Measurements from ENCODE around the gene GALR1.
"Not testable (repeated sequence)": the region's sequence is repeated elsewhere in the genome, so short reads cannot be mapped to it uniquely, and the experiment has no call there.

Gene GALR1

DNA sequence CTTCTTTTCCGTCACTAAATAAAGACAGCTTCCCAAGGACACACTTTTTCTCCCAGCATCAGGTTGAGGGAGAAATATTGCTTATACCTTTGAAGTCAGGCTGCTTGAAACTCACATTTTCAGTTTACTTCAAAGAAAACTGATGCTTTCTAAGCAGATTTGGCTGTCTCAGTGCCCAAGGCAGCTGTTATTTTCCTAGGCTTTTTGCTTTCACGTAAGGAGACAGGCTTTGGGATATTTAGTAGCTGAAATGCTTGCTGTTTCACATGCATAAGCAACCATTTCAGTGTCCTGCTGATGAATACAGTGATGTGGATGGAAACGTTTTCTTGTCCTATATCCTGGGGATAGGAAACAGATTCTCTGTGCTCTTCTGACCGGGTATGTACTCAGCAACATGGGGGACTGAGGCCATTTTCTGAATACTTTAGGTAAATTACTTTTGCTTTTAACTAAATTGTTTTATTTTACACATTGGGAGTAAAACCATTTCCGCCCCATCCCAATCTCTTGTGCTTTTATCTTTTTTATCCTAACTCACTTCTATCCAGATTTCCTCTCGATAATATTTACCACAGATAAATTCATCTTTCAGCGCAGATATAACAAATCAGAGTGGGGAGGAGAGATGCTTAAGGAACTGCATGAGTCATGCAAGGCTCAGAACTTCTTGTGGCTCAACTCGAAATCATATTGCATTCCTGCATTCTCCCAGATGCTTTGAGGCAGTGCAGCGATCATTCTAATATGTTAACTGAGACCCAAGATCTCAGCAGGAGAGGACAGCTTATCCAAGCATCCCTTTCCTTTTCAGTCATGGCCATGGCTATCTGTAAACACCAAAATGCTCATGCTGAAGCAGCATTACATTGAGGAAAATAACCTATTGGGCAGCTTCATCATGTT, 22.2 kb downstream of the GALR1 start:
- TF ChIP-seq, protein P1, sequence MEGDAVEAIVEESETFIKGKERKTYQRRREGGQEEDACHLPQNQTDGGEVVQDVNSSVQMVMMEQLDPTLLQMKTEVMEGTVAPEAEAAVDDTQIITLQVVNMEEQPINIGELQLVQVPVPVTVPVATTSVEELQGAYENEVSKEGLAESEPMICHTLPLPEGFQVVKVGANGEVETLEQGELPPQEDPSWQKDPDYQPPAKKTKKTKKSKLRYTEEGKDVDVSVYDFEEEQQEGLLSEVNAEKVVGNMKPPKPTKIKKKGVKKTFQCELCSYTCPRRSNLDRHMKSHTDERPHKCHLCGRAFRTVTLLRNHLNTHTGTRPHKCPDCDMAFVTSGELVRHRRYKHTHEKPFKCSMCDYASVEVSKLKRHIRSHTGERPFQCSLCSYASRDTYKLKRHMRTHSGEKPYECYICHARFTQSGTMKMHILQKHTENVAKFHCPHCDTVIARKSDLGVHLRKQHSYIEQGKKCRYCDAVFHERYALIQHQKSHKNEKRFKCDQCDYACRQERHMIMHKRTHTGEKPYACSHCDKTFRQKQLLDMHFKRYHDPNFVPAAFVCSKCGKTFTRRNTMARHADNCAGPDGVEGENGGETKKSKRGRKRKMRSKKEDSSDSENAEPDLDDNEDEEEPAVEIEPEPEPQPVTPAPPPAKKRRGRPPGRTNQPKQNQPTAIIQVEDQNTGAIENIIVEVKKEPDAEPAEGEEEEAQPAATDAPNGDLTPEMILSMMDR (IDR thresholded peaks at IDR 0.05; ENCODE audit: insufficient read depth, low read length) = no peak
- TF ChIP-seq, protein P2, sequence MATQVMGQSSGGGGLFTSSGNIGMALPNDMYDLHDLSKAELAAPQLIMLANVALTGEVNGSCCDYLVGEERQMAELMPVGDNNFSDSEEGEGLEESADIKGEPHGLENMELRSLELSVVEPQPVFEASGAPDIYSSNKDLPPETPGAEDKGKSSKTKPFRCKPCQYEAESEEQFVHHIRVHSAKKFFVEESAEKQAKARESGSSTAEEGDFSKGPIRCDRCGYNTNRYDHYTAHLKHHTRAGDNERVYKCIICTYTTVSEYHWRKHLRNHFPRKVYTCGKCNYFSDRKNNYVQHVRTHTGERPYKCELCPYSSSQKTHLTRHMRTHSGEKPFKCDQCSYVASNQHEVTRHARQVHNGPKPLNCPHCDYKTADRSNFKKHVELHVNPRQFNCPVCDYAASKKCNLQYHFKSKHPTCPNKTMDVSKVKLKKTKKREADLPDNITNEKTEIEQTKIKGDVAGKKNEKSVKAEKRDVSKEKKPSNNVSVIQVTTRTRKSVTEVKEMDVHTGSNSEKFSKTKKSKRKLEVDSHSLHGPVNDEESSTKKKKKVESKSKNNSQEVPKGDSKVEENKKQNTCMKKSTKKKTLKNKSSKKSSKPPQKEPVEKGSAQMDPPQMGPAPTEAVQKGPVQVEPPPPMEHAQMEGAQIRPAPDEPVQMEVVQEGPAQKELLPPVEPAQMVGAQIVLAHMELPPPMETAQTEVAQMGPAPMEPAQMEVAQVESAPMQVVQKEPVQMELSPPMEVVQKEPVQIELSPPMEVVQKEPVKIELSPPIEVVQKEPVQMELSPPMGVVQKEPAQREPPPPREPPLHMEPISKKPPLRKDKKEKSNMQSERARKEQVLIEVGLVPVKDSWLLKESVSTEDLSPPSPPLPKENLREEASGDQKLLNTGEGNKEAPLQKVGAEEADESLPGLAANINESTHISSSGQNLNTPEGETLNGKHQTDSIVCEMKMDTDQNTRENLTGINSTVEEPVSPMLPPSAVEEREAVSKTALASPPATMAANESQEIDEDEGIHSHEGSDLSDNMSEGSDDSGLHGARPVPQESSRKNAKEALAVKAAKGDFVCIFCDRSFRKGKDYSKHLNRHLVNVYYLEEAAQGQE (IDR thresholded peaks at IDR 0.05; ENCODE audit: insufficient replicate concordance, low read depth) = no peak
- TF ChIP-seq GABPA (IDR thresholded peaks at IDR 0.05; ENCODE audit: low read depth) (no peak), SPI1 (IDR thresholded peaks at IDR 0.05; ENCODE audit: borderline replicate concordance, low read depth) (no peak), POLR2AphosphoS5 (IDR thresholded peaks at IDR 0.05; ENCODE audit: low read depth) (no peak)
- Histone ChIP-seq H3K27me3 (ENCODE audit: insufficient read depth, poor library complexity, severe bottlenecking) (peaks cover 10% of the 10 kb centered on the region), H3K27ac (replicated peaks) (no peak overlapping the region), H3K4me3 (replicated peaks; ENCODE audit: insufficient read depth, low read length) (no peak overlapping the region)
- DNase-seq (ENCODE audit: low read depth in 1 of 2, low spot score in 1 of 2) = no peak

DNA sequence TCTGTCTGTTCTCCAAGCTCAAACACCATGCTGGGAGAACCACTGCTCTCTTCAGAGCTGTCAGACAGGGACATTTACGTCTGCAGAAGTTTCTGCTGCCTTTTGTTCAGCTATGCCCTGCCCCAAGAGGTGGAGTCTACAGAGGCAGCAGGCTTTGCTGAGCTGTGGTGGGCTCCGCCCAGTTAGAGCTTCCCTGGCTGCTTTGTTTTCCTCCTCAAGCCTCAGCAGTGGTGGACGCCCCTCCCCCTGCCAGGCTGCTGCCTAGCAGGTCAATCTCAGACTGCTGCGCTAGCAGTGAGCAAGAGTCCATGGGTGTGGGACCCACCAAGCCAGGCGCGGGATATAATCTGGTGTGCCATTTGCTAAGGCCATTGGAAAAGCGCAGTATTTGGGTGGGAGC, 41.2 kb downstream of the GALR1 start:
- H3K4me3 ChIP-seq (replicated peaks; ENCODE audit: insufficient read depth, low read length); DNase-seq (ENCODE audit: low read depth in 1 of 2, low spot score in 1 of 2); H3K27me3 ChIP-seq (ENCODE audit: insufficient read depth, poor library complexity, severe bottlenecking): not testable (repeated sequence)

DNA sequence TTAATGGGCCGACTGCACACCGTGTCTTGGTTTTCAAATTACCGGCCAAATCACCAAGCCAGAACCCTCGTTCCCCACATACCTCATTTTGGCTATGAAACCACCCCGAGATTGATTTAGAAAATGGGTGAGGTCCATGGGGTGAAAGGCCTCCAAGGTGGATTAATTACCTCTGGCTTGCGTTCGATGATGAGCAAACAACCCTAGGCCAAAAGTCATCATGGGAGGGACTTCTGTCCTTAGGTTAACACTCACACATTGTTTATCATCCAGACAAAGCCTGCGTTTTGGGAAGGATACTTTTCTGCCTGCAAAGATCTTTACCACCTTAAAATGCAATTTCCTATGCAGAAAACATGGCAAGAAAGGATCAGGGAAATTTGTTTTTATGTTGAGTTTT, 48.5 kb downstream of the GALR1 start:
- H3K4me3 ChIP-seq (replicated peaks; ENCODE audit: insufficient read depth, low read length) = no peak overlapping the region
- TF ChIP-seq, protein P1 (IDR thresholded peaks at IDR 0.05; ENCODE audit: insufficient read depth, low read length) = no peak
- no peak for TF ChIP-seq POLR2AphosphoS5 (IDR thresholded peaks at IDR 0.05; ENCODE audit: low read depth)
- H3K27ac ChIP-seq (replicated peaks) = no peak overlapping the region
- no peak for DNase-seq (ENCODE audit: low read depth in 1 of 2, low spot score in 1 of 2)
- peaks cover 3% of the 10 kb centered on the region for H3K27me3 ChIP-seq (ENCODE audit: insufficient read depth, poor library complexity, severe bottlenecking)

More for the DNA sequence above, 41.2 kb downstream of the GALR1 start:
- H3K27ac ChIP-seq (replicated peaks) = not testable (repeated sequence)

DNA sequence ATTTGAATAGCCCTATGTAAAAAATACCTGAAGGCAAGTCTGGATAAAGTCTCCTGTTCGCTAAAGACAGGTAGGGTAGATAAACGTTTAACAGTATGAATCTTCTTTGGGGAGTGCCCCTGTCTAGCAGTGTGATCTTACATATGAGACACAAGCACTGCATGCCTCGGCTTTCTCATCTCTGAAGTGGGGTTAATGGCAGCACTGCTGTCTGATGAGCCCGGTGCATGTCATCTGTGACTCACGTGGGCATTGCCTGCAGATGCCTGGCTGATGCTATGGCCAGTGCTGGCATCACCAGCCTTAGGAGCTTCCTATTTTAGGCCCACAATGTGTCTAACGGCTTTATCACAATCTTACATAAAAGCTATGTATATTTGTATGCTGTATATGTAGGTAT, 50.1 kb downstream of the GALR1 start:
- H3K27ac ChIP-seq (replicated peaks) = no peak overlapping the region
- TF ChIP-seq, protein P1 (IDR thresholded peaks at IDR 0.05; ENCODE audit: insufficient read depth, low read length) = no peak
- TF ChIP-seq, protein P2 (IDR thresholded peaks at IDR 0.05; ENCODE audit: insufficient replicate concordance, low read depth) = no peak
- no peak for TF ChIP-seq GABPA (IDR thresholded peaks at IDR 0.05; ENCODE audit: low read depth)
- no peak for TF ChIP-seq POLR2AphosphoS5 (IDR thresholded peaks at IDR 0.05; ENCODE audit: low read depth)
- no peak for TF ChIP-seq SPI1 (IDR thresholded peaks at IDR 0.05; ENCODE audit: borderline replicate concordance, low read depth)
- no peak overlapping the region for H3K4me3 ChIP-seq (replicated peaks; ENCODE audit: insufficient read depth, low read length)
- DNase-seq (ENCODE audit: low read depth in 1 of 2, low spot score in 1 of 2) = no peak
- peaks cover 3% of the 10 kb centered on the region for H3K27me3 ChIP-seq (ENCODE audit: insufficient read depth, poor library complexity, severe bottlenecking)
